COLO668 (cell line): Measurements from ENCODE around the gene AMIGO1.
"Not testable (repeated sequence)": the region's sequence is repeated elsewhere in the genome, so short reads cannot be mapped to it uniquely, and the experiment has no call there.

Experiments used
- DNase-seq: peaks from one replicate; lab custom pipeline; 2025; ENCODE audit not compliant: unreplicated experiment; lab: John Stamatoyannopoulos, UW

AMIGO1 gene

DNA sequence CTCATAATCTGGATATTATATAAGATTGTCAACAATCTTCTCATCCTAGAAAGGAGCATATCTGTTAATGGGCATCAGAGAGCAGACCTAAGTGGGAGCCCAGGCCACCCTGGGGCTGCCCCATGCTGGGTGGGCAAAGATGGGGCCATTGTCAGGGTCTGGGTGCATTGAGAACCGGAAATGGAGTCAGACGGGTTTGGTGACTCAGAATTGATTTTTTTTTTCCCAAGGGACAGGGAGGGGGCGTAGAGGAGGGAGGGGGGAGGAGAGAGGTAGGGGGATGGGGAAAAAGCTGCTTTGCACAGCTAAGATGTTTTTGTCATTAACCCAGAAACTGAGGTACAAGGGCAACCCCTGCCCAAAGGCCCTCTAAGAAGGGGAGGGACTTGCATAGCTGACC lies 24.5 kb downstream of the AMIGO1 start:
- no peak for DNase-seq

DNA sequence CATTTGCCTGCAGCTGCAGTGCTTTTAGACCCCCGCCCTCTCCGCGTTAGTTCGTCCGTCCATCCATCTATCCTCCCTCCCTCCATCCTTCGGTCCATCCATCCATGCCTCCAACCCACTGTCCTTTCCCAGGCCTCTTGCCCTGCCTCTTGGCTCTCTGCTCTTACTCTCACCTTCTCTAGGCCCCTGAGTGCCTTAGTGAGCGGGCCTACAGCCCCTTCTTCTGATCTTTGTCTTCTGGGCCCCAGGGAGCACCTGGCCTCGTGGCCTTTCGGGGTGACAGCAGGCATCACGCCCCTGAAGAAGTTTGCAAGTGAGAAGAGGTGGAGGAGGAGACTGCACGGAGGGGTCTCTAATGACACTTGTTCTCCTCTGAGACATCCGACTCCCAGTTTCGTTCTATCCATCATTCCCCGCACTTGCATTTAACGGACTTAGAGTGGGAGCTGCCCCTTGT lies 25.0 kb downstream of the AMIGO1 start:
- no peak for DNase-seq

DNA sequence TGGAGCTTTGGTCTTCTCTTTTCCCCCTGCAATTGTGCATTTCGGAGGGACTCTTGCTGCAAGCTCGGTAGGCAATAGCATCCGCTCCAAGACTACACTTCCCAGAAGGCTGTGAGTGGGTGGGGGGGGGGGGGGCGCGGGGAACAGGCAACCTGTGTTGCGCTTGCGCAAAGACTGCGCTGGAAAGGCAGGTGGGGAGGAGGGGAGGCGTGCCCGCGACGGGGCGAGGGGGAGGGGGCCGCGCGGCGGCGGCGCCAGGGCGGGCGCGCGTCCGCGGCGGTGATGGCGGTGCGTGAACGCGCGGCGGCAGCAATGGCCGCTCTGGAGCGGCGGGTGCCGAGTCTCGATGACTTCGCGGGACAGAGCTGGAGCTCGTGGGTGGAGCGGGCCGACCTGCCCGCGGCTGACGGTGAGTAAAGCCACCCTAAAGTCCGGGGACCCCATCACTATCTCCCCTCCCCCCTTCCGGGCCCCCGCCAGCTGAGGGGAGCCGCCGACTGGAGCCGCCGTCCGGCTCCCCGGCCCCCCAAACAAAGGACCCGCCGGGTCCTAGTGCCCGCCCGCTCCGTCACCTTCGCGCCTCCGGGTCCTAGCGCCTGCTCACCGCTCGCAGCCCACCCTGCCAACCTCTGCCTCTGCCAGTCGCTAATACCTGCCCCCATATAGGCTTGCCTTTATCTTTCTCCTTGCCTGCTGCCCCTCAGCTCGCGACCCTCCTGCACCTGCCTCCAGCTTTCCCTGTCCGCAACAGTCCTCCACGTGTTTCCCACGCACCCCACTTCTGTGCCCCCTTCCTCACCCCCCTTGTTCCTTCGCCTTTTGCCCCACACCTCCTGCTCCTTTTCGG lies 25.6 kb downstream of the AMIGO1 start, which contains the start of gene ATXN7L2:
Gene ATXN7L2 (plus strand): TSS at position 234 of the 847 bp plus-strand sequence. CDS start 49 bp downstream, at position 283.
- DNase-seq, result peak; percentile 97

DNA sequence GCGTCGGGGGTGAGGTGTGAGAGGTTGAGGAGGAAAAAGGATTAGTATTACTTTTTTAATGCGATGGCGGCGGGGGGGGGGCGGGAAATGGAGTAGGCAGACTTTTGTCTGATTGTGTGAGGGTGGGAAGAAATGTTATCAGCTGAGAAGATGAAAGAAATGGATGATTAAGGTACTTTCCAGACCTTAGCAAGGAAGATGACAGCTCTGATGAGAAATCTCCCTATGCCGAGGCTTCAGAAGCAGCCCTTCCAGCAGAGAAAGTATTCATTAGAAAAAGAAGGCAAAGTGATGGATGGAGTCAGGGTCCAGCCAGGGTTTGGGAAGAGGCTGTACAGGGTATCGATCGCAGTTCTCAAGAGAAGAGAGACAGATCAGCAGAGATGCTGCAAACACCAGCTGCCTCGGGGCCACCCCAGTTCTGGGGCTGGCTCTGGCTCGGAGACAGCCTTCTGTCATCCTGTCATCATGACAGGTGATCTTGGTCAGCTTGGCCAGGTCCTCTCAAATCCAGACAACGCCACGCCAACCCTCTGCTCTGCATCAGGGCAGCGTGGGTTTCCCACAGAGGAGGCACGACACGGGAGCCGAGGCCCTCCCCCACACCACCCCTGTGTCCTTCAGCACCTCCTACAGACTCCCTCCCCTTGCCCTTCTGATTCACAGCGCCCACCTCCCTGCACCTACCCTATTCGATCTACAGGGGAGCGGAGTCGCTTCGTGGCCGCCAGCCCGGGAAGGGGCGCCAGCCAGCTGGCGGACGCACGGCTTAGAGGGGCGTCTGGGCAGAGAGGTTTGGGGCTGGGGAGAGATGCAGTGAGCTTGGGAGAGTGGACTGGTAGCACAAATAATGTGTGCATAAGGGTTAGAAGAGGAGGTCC lies 26.5 kb downstream of the AMIGO1 start:
- peak; percentile 62 for DNase-seq

DNA sequence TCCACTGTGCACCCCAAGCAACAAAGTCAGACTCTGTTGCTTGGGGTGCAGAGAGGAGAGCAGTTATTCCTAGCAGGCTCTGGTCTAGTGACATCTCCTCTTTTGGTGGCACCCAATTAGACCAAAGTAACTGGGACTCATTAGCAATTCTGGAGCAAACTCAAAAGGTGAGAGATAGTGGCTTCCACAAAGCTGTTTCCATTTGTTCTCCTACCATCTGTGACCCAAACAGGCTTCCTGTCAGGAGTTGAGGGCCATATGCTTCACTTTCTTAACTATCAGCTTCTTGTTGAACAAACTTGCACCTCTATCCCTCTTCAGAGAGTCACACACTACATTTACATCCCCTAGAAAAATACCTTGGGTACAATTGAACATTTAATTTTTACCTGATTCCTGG lies 27.3 kb downstream of the AMIGO1 start:
- DNase-seq, result no peak

DNA sequence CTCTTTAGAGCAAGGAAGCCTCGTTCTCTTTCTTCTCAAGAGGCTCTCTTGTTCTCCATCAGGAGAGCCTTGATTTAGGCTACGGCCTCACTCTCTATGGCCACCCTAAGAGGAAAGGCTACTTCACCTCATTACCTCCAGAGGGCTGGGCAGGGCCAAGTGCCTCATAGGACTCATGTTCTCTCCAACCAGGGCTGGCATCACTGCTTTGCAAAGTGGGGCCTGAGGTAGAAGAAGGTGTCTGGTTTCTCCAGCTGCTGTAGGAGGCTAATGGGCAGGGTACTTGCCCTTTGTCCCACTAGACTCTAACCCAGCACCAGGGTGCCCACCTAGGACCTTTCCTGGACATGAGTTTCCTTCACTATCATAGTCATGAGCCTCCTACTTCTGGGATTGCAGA lies 27.9 kb downstream of the AMIGO1 start:
- DNase-seq, result no peak

DNA sequence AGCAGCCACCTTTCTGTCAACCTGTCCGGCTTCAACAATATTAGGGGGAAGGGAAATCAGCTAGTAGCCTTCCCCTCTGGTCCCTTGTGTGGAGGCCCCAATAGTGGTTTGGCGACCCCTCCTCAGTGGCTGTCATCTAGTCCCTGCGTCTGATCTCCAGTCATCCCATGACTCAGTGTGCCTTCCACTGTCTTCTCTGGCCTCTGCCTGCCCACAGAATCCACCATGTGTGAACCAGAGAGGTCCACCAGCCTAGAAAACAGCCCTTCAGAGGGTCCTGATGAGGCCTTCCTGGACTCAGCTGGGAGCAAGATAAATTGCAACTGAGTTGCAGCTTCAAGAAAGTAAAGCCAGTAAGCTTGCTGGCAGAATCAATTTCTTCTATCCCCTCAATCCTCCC lies 29.6 kb downstream of the AMIGO1 start:
- DNase-seq, result no peak

DNA sequence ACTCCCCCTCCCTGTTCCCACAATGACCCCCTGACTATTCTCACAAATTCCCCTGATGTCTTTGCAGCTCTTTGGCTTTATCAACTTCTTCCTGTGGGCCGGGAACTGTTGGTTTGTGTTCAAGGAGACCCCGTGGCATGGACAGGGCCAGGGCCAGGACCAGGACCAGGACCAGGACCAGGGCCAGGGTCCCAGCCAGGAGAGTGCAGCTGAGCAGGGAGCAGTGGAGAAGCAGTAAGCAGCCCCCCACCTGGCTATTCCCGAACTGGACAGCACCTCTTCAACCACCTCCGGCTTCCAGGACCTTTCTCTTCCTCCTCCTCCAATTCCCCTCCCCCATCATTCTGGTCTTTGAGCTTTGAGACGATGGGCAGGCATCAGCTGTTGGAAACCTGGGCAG lies 30.2 kb downstream of the AMIGO1 start:
- DNase-seq, result no peak

DNA sequence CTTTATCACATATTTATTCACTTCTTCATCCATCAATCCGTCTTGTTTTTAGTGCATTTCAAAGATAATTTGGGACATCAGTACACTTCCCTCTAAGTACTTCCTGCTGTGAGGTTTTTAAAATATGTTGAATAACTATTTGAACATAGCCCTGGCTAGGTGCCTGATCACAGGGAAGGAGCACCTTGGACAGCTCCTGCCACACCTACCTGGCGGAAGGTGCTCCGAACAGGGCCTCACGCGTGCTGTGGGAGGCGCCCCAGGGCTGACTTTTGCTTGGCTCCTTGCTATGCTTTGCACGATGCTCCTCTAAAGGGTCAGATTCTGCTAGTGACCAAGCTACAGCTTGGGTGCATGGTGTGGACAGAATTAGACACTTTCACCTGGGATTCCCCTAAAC lies 30.7 kb downstream of the AMIGO1 start:
- no peak for DNase-seq

DNA sequence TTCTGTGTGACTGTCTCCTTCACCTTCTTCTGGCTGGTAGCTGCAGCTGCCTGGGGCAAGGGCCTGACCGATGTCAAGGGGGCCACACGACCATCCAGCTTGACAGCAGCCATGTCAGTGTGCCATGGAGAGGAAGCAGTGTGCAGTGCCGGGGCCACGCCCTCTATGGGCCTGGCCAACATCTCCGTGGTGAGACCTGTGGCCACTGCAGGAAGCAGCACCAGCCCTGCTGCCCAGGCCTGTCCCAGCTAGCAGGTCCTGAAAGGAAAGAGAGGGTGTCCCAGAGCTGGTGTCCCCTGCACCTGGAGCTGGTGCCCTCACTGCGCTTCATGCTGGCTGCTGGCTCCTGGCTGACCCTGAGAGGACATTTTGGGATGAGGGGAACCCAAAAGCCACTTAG lies 31.7 kb downstream of the AMIGO1 start:
- peak; percentile 25 for DNase-seq

DNA sequence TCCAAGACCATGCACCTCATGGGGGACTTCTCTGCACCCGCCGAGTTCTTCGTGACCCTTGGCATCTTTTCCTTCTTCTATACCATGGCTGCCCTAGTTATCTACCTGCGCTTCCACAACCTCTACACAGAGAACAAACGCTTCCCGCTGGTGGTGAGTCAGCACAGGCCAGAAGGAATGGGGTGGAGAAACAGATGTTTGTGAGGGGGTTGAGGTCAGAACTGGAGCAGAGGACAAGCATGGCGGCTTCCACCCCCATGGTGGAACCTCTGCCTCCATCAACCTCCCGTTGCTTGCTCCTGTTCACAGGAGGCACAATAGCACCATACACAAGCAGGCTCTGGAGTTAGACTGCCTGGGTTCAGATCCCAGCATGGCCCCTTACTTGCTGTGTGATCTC lies 32.7 kb downstream of the AMIGO1 start:
- DNase-seq, result no peak

DNA sequence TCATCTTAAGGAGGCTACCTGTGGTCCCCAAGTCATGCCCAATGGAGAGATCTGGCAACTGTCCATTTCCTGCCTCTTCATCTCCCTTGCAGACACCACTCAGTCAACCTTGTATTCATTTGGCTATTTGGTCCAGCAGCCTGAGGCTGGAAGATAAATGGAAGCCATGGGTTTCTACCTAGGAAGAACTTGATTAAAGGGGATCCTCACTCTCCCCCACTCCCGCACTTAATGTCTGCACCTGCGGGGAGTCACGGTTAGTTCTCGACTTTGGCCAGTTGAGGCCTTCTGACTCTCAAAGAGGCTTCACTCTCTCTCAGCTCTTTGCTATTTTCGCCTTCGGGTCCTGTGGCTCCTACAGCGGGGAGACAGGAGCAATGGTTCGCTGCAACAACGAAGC lies 34.3 kb downstream of the AMIGO1 start:
- DNase-seq, result no peak

DNA sequence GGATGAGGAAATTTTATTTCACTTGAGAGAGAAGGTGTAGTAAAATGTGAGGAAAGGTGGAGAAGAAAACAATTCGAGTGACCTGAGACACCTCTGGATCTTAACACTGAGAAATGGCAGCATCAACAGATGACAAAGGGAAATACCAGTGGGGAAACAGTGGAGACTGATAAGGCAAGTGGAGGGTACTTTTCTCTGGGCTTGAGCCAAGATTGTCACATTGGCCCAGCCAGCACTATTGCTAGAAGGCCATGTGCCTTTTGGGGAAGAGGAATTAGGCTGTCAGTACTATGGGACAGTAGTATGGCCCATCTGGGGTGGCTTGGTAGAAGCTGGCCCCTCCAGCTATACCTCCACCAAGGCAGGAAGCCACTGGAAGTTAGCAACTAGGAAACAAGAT lies 34.8 kb downstream of the AMIGO1 start:
- no peak for DNase-seq

DNA sequence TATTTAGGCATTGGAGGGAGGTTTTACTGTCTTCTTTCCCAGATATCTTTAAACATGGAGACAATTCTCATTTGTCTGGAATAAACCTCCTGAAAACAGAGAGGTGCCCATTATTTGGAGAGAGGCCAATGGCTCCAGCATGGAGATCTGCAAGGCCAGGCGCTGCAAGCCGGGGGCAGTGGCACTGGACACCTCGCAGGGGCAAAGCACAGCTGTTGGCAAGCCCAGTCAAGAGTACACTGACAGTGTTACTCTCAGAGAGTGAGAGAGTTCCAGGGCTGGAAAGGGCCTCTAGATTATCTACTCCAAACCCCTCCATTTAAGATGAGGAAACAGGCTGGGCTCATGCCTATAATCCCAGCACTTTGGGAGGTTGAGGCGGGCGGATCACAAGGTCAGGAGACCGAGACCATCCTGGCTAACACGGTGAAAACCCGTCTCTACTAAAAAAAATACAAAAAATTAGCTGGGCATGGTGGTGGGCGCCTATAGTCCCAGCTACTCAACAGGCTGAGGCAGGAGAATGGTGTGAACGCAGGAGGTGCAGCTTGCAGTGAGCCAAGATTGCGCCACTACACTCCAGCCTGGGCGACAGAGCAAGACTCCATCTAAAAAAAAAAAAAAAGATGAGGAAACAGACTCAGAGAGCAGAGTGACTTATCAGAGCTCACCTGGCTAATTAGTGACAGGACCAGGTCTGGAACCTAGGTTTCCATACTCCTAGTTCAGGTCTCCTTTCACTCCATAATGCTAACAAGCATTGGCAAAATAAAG lies 36.1 kb downstream of the AMIGO1 start:
- not testable (repeated sequence) for DNase-seq

DNA sequence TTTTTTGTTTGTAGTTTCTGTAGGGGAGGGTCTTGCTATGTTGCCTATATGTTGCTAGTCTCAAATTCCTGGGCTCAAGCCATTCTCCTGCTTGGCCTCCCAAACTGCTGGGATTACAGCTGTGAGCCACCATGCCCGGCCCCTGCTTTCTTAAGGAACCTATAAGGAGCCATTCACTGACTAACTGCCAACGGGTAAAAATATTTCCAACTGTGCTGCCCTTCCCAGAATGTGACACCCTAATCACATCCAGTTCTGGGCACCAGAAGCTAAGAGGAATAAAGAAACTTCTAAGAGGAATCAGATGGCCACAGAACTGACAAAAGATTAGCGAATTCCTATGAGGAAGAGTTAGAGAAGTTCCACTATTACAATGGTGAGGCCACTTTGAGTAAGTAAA lies 36.7 kb downstream of the AMIGO1 start:
- no peak for DNase-seq

DNA sequence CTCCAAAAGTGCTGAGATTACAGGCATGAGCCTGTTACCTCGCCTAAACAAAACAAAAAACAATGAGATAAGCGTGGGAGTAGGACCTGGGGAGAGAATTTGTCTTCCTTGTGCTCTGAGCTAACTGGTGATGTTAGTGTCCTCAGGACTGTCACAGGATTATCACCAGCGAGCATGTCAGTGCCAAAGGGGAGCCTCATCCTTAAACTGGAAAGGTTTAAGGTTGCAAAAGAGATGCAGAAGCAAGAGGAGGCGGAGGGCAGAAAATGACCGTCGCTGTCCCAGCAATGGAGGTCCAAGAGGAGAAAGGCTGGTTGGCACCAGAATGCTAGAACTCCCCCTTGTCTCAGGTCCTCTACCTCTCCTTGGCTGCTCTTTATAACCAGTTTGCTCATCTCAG lies 39.3 kb downstream of the AMIGO1 start:
- no peak for DNase-seq

DNA sequence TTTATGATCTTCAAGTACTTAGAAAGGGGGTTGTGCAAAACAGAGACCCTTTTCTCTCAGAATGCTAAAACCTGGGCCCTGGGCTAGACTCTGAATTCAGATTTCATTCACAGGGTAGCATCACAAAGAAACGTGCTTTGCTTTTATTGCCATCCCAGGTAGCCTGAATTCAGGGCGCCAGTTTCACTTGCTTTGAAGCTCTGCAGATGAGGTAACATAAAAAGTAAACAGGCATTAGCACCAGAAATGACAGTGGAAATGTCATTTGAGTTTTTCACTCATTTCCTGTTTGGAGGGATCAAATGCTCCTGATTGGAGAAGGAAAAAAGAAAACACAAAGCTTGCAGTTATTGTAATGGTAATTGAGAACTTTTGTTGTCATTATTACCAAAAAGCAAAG lies 40.6 kb downstream of the AMIGO1 start:
- DNase-seq, result no peak

DNA sequence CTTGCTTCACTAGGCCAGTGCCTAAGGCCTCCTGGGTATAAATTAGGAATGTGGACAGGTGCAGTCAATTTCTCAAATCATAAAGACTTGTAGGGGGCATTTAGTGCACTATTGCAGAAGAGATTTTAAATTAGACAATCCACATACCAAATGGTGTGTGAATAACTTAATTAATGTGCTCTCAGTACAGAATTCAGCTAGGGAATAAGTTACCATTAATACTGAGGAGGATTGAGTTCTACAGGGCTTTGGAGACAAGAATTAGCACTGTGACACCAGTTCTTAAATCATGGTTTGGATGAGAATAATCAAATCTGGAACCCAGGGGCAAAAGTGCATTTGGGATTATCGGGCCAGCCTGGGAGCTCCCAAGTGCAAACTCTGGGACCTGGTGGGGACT lies 41.5 kb downstream of the AMIGO1 start:
- no peak for DNase-seq

DNA sequence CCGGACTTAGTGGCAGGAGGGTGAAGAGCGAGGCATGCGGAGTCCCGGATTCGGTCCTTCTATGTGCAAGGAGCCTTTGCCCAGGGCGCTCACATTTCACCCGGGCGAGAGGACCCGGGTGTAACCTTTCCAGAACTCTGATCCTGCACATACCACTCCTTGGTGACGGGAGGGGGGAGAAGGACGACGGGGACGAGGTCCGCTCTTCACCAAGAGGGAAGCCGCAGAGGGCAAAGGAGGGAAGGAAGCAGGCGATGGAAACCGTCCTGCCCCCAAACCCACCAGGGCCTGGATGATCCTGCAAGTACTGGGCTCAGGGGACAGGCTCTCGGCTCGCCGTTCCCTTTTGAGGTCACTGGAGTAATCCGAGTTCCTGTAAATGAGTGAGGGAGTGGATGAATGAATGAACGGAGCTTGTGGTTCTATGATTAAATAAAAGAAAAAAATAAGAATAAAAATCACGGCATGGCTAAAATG lies 42.2 kb downstream of the AMIGO1 start:
- DNase-seq, result no peak

DNA sequence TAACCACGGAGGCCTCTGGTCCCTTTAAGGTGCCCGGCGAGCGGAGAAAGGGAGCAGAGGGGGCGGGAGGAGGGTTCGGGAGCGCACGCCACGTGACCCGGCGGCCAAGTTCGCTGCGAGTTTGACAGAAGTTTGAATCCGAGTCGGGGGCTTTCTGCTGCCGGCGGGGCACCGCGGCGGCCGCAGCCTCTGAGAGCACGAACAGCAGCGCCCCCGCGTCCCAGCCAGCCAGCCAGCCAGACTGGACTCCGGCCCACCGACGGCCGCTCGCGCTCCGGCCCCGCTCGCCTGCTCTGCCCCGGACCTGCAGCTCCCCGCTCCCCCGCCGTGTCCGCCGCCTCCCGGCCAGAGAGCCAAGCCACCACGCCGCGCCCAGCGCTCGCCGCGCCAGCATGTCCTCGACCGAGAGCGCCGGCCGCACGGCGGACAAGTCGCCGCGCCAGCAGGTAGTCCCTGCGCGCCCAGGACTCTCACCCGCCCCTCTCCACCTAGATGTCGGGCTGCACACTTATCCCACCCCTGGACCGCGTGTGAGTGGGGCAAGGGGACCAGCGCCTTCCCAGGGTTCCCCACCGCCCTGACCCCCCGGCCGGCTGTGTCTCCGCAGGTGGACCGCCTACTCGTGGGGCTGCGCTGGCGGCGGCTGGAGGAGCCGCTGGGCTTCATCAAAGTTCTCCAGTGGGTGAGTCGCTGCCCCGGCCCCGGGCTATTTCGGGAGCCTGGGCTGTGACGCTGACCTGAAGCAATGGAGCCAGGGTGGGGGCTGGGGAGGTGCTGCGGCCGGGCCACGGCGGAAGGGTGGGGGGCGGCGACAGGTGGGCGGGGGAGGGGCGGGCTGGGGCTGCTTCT lies 42.9 kb downstream of the AMIGO1 start, which contains the start of gene SYPL2:
Gene SYPL2 (plus strand): TSS at position 95 of the 849 bp plus-strand sequence. CDS start 298 bp downstream, at position 393.
- DNase-seq, result peak; percentile 58
